PC-9 (cell line): ENCODE data around the gene CKB.

Experiments
- EZH2 ChIP-seq: fragments of 200-600 bp; sonication (generic); IDR thresholded peaks from 2 replicates; pipeline ENCODE4 v1.8.0; 2017; ENCODE audit warnings: antibody characterized with exemption, low read depth
- TF ChIP-seq, protein P1 (sequence below): fragments of 200-600 bp; sonication (generic); conservative IDR thresholded peaks from 2 replicates; pipeline ENCODE4 v1.6.1; 2017; ENCODE audit warnings: mixed run types, antibody characterized with exemption, mild to moderate bottlenecking, moderate library complexity

DNA sequence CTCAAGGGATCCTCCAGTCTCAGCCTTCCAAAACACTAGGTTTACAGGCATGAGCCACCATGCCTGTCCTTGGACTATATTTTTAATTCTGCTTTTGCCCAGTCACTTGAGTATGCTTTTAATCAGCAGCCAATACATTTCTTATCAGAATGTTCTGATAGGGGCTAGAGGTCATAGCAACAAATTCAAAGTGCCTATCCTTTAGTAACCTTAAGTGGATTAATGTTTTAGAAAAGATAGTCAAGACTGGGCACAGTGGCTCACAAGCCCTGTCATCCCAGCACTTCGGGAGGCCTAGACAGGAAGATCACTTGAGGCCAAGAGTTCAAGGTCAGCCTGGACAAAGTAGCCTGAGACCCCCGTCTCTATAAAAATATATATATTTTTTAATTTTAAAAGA, 37.1 kb downstream of the CKB start:
- TF ChIP-seq, protein P1, sequence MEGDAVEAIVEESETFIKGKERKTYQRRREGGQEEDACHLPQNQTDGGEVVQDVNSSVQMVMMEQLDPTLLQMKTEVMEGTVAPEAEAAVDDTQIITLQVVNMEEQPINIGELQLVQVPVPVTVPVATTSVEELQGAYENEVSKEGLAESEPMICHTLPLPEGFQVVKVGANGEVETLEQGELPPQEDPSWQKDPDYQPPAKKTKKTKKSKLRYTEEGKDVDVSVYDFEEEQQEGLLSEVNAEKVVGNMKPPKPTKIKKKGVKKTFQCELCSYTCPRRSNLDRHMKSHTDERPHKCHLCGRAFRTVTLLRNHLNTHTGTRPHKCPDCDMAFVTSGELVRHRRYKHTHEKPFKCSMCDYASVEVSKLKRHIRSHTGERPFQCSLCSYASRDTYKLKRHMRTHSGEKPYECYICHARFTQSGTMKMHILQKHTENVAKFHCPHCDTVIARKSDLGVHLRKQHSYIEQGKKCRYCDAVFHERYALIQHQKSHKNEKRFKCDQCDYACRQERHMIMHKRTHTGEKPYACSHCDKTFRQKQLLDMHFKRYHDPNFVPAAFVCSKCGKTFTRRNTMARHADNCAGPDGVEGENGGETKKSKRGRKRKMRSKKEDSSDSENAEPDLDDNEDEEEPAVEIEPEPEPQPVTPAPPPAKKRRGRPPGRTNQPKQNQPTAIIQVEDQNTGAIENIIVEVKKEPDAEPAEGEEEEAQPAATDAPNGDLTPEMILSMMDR = no peak
- TF ChIP-seq EZH2 = no peak
